ENCODE measurements around the gene RALGDS. TPM values are rescaled to one million over a fixed set of nuclear protein-coding genes. Genes with fewer than 3 reads are reported as not detected.

RALGDS gene
- total and polyA plus RNA-seq, 9 of the 15 experiments (the other 6 are each of a cell fraction or from before 2014, with no cell fraction given): 0.75 to 43.3 (median 27.1) TPM

GRCh38 chr9:133144142-133144903, 23.3 kb upstream of the RALGDS start (continued):
- TF ChIP-seq DDX20 (tag; IDR thresholded peaks at IDR 0.05; ENCODE audit: low read depth) (no peak), MCM2 (IDR thresholded peaks at IDR 0.05; ENCODE audit: low read depth) (no peak), ESRRA (IDR thresholded peaks at IDR 0.05; ENCODE audit: borderline replicate concordance, low read depth) (peak; percentile 34; the same call in 1 of the 2 replicates), ARID1B (IDR thresholded peaks at IDR 0.05) (peak; percentile 70), ZNF785 (CRISPR knock-in tag; IDR thresholded peaks at IDR 0.05) (no peak), MEF2A (IDR thresholded peaks at IDR 0.05; ENCODE audit: control insufficient read depth, low read depth, low read length) (no peak), LEF1 (IDR thresholded peaks at IDR 0.05) (peak; percentile 44), MTA3 (IDR thresholded peaks at IDR 0.05; ENCODE audit: borderline replicate concordance) (peak; percentile 65; the same call in 1 of the 2 replicates), ZNF174 (CRISPR knock-in tag; IDR thresholded peaks at IDR 0.05) (no peak), PHB2 (IDR thresholded peaks at IDR 0.05; ENCODE audit: low read depth) (no peak), THAP12 (CRISPR knock-in tag; IDR thresholded peaks at IDR 0.05) (no peak; the same call in 1 of the 2 replicates), RB1 (IDR thresholded peaks at IDR 0.05; ENCODE audit: low read depth) (peak; percentile 92)
- TF ChIP-seq, protein P1, sequence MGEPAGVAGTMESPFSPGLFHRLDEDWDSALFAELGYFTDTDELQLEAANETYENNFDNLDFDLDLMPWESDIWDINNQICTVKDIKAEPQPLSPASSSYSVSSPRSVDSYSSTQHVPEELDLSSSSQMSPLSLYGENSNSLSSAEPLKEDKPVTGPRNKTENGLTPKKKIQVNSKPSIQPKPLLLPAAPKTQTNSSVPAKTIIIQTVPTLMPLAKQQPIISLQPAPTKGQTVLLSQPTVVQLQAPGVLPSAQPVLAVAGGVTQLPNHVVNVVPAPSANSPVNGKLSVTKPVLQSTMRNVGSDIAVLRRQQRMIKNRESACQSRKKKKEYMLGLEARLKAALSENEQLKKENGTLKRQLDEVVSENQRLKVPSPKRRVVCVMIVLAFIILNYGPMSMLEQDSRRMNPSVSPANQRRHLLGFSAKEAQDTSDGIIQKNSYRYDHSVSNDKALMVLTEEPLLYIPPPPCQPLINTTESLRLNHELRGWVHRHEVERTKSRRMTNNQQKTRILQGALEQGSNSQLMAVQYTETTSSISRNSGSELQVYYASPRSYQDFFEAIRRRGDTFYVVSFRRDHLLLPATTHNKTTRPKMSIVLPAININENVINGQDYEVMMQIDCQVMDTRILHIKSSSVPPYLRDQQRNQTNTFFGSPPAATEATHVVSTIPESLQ (CRISPR knock-in tag; IDR thresholded peaks at IDR 0.05): no peak
- TF ChIP-seq, protein P2, sequence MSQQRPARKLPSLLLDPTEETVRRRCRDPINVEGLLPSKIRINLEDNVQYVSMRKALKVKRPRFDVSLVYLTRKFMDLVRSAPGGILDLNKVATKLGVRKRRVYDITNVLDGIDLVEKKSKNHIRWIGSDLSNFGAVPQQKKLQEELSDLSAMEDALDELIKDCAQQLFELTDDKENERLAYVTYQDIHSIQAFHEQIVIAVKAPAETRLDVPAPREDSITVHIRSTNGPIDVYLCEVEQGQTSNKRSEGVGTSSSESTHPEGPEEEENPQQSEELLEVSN (IDR thresholded peaks at IDR 0.05; ENCODE audit: borderline replicate concordance in 1 of 2, extremely low read depth in 1 of 2, insufficient read depth in 1 of 2, insufficient read length in 1 of 2, low read depth in 1 of 2, low read length in 1 of 2, poor library complexity in 1 of 2, severe bottlenecking in 1 of 2): peak in 1 of 2 experiments; percentile 77
- TF ChIP-seq, protein P3, sequence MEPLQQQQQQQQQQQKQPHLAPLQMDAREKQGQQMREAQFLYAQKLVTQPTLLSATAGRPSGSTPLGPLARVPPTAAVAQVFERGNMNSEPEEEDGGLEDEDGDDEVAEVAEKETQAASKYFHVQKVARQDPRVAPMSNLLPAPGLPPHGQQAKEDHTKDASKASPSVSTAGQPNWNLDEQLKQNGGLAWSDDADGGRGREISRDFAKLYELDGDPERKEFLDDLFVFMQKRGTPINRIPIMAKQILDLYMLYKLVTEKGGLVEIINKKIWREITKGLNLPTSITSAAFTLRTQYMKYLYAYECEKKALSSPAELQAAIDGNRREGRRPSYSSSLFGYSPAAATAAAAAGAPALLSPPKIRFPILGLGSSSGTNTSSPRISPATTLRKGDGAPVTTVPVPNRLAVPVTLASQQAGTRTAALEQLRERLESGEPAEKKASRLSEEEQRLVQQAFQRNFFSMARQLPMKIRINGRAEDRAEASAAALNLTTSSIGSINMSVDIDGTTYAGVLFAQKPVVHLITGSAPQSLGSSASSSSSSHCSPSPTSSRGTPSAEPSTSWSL (CRISPR knock-in tag; IDR thresholded peaks at IDR 0.05; ENCODE audit: borderline replicate concordance): no peak
- TF ChIP-seq, protein P4, sequence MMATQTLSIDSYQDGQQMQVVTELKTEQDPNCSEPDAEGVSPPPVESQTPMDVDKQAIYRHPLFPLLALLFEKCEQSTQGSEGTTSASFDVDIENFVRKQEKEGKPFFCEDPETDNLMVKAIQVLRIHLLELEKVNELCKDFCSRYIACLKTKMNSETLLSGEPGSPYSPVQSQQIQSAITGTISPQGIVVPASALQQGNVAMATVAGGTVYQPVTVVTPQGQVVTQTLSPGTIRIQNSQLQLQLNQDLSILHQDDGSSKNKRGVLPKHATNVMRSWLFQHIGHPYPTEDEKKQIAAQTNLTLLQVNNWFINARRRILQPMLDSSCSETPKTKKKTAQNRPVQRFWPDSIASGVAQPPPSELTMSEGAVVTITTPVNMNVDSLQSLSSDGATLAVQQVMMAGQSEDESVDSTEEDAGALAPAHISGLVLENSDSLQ (IDR thresholded peaks at IDR 0.05): peak; percentile 57
- TF ChIP-seq, protein P5, sequence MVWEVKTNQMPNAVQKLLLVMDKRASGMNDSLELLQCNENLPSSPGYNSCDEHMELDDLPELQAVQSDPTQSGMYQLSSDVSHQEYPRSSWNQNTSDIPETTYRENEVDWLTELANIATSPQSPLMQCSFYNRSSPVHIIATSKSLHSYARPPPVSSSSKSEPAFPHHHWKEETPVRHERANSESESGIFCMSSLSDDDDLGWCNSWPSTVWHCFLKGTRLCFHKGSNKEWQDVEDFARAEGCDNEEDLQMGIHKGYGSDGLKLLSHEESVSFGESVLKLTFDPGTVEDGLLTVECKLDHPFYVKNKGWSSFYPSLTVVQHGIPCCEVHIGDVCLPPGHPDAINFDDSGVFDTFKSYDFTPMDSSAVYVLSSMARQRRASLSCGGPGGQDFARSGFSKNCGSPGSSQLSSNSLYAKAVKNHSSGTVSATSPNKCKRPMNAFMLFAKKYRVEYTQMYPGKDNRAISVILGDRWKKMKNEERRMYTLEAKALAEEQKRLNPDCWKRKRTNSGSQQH (CRISPR knock-in tag; IDR thresholded peaks at IDR 0.05): 0 out of 2 replicates have a peak, but pooled peaks have one; percentile 61
